NOMO-1 treated with dmso at 0.1 percent for 144 hours (cell line): ENCODE results near the gene MRPL36.
"Not testable (repeated sequence)": the region's sequence is repeated elsewhere in the genome, so short reads cannot be mapped to it uniquely, and the experiment has no call there.

Experiments
- DNase-seq: peaks from one replicate; lab custom pipeline; 2025; ENCODE audit not compliant: unreplicated experiment; lab: John Stamatoyannopoulos, UW

The MRPL36 gene

GRCh38 chr5:1815881-1816292, 16.2 kb upstream of the MRPL36 start:
- no peak for DNase-seq

- DNase-seq, result no peak
Measured at GRCh38 chr5:1815071-1815786, 15.6 kb upstream of the MRPL36 start.

- DNase-seq, result no peak
Measured at GRCh38 chr5:1814183-1815020, 14.8 kb upstream of the MRPL36 start.

GRCh38 chr5:1810581-1811101, 11.0 kb upstream of the MRPL36 start:
- no peak for DNase-seq

DNA sequence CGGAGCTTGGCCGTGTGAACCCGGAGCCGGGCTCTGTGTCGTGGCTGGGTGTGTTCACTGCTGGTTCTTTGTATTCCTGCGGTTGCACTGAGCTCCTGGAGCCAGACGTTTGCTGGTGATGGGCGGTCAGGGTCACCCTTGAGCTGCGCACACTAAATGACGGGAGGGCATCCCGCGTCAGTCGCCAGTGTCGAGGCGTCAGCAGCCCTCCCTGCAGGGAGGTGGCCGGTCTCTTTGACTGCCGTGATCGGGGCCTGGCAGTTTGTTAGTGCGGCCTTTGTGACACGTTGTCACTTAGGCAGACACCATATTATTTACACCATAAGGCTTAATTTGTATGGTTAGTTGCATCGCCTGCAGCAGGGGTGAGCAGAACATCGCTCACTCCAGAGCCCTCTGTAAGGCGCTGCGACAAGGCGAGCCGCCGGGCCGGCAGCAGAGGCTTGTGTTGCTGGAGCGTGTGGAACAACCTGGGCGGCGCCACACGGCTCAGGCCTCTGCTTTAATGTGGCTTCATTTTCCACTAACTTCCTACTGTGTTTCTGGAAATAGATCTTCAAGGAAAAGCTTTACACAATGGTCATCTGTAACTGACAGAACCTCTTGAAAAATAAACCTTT, 9.9 kb upstream of the MRPL36 start:
- no peak for DNase-seq

- DNase-seq, result no peak
Measured at GRCh38 chr5:1808439-1808838, 8.8 kb upstream of the MRPL36 start.

DNA sequence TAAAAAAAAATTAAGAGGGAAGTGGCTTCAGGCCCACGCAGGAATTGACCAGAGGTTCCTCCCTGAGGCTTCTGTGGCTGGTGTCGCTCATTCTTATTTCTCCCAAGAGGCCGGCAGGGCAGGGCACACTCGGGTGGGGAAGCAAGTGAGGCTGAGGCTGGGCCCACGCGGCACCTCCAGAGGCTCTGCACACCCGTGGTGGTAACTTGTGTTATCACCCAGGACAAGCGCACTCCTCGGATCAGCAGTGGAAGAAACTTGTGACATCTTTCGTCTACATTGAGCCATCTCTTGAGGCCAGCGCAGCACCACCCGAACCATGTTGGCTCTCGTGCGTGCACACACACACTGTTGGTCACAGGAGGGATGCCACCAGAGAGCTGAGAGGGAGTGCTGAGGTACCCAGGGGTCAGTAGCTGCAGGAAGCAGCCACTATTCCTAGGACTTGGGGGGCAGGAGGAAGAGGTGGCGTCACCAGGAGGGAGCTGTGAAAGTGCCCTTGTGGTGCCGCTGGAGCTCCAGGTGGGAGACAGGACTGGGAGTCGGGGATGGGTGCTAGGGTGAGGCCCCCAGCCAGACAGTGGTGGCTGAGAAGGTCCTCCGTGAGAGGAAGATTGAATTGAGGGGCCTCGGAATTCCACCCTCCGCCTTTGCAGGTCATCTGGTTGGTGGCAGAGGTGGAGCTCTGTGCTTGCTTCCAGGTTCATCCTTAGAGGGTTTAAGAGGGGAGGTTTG, 8.0 kb upstream of the MRPL36 start:
- DNase-seq, result no peak

- DNase-seq, result no peak
Measured at GRCh38 chr5:1806974-1807373, 7.3 kb upstream of the MRPL36 start.

GRCh38 chr5:1806199-1806598, 6.6 kb upstream of the MRPL36 start:
- DNase-seq, result no peak

DNA sequence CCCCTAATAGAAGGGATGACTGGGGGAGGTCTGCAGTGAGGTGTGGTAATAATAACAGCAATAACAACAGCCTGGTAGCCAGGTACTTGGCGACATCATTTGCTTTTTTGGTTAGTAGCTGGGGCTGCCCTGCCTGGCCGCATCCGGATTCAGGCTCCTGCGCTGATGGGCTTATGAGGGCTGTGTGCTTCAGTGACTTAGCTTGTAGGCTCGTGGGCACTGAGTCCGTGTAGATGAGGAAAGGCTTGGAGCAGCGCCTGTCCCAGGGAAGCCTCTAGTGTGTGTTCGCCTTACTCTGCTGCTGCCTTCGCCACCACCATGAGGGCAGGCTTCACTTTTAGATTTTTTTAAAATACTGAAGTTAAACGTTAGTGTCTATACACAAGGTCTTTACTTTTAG, 6.1 kb upstream of the MRPL36 start:
- no peak for DNase-seq

GRCh38 chr5:1805326-1805725, 5.7 kb upstream of the MRPL36 start:
- no peak for DNase-seq

- DNase-seq, result no peak
Measured at GRCh38 chr5:1804001-1804690, 4.5 kb upstream of the MRPL36 start.

DNA sequence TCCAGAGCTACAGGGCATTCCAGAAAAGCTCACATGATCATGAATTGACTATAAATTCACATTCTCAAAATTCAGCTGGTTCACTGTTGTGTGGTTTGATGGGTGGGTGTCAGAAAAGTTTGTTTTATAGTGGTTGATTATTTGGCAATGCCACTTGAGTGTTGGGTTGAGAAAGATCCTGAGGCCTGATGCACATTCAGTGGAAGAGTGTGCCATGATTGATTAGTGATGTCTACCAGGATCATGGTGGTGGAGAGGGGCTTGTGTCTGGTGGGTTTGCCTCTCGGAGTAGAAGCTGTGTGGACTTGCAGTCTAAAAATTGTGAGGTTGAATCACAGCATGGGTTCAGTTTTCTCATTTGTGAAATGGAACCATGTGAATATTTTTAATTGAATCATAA, 3.6 kb upstream of the MRPL36 start:
- DNase-seq, result no peak

DNA sequence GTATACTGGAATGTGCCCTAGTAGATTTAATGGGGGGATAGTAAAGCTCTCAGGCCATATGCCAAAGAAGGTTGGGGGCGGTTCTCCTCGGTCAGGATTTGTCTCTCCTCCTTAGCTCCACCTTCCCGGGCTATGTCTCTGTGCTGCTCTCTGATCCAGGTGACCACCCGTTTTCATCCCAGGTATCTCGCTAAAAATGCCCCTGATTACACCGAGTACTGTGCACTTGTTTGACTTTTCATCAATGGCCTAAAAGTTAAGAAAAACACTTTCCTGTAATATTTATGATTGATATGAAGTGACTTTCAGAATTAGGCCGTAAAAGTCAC, 2.3 kb upstream of the MRPL36 start:
- no peak for DNase-seq

GRCh38 chr5:1801222-1801966, 1.8 kb upstream of the MRPL36 start, which contains the start of gene NDUFS6:
TSS of gene NDUFS6 (plus strand) at chr5:1801407. CDS start at chr5:1801418, 11 bp downstream.
- peak; percentile 87 for DNase-seq

DNA sequence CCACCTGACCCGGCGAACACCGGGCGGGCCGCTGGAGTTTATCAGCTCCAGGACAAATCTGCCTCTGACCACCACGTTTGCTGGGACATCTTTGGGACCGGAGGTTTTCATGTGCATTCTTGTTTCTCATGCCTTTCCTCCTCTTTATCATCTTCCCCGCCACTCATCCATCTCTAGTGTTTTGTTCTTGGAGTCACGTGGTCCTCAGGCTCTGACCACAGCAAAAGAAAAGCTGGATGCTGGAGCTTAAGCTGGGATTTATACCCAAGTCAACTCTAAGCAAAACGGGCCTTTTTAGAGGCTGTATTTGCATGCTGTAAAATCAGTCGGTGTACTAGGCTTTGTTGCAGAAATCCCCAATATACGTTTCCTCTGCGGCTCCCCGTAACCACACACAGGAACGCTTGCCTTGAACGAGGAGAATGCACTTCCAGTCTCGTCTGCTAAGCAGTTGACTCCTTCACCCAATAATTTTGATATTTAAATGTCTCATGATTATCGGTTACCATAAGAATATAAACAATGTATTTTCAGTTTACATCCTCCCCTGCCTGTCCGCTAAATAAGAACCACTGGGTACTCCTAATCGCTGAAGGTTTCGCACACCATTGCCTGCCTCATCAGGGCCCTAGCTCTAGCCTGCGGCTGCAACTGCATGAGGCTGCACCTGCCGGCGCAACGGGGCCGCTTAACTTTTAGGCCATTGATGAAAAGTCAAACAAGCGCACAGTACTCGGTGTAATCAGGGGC, 1.0 kb upstream of the MRPL36 start:
- DNase-seq, result peak; percentile 78

GRCh38 chr5:1799110-1799601, 481 bp downstream of the MRPL36 start:
- no peak for DNase-seq

GRCh38 chr5:1798589-1798988, 1.0 kb downstream of the MRPL36 start:
- DNase-seq, result not testable (repeated sequence)

- no peak for DNase-seq
Measured at GRCh38 chr5:1797855-1798254, 1.8 kb downstream of the MRPL36 start.
